Measurements from ENCODE around the gene OR6P1. TPM values are rescaled to one million over a fixed set of nuclear protein-coding genes. Genes with fewer than 3 reads are reported as not detected.

OR6P1 gene
- total RNA-seq, 1 experiment from 2014 or later: not detected

DNA sequence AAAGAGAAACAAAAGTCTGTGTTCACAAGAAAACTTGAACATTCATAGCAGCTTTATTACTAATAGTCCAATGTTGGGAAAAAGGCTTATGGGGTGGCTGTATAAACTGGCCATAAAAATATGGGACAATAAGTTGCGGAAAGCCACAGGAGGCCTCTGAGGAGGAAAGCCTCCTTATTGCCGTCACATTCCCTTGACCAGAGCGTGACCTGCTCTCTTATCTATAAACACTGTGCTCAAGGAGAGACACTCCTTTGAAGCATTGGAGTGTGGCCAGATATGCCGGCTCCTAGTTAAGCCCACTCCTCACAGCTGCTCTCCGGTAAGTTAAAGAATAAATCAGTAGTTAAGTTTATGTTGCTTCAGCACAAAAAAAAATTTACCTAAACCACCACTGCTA, 35.9 kb downstream of the OR6P1 start:
- no peak overlapping the region for H3K23ac ChIP-seq (ENCODE audit: insufficient read length, low read depth, low read length)
- TF ChIP-seq, protein P1, sequence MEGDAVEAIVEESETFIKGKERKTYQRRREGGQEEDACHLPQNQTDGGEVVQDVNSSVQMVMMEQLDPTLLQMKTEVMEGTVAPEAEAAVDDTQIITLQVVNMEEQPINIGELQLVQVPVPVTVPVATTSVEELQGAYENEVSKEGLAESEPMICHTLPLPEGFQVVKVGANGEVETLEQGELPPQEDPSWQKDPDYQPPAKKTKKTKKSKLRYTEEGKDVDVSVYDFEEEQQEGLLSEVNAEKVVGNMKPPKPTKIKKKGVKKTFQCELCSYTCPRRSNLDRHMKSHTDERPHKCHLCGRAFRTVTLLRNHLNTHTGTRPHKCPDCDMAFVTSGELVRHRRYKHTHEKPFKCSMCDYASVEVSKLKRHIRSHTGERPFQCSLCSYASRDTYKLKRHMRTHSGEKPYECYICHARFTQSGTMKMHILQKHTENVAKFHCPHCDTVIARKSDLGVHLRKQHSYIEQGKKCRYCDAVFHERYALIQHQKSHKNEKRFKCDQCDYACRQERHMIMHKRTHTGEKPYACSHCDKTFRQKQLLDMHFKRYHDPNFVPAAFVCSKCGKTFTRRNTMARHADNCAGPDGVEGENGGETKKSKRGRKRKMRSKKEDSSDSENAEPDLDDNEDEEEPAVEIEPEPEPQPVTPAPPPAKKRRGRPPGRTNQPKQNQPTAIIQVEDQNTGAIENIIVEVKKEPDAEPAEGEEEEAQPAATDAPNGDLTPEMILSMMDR (conservative IDR thresholded peaks at IDR 0.05): no peak
- no peaks in the 10 kb centered on the region for H3K79me2 ChIP-seq (ENCODE audit: insufficient read depth, low read length)
- no peak overlapping the region for H4K91ac ChIP-seq (ENCODE audit: insufficient read length, low read depth, low read length)
- H2BK120ac ChIP-seq (ENCODE audit: low read depth, low read length, poor library complexity, severe bottlenecking): no peak overlapping the region
- no peak overlapping the region for H3K4me3 Mint-ChIP-seq
- H3K56ac ChIP-seq (ENCODE audit: insufficient read length, low read depth, low read length): no peak overlapping the region
- no peak overlapping the region for H2BK12ac ChIP-seq (ENCODE audit: insufficient read length, low read depth, low read length)
- no peak for DNase-seq
- H3K4me1 ChIP-seq (ENCODE audit: insufficient read depth, low read length): no peaks in the 10 kb centered on the region
- H4K8ac ChIP-seq (replicated peaks; ENCODE audit: insufficient read length, low read depth, low read length): no peak overlapping the region
- H2BK5ac ChIP-seq (ENCODE audit: insufficient read length, low read length): no peak overlapping the region
- H3K14ac ChIP-seq (ENCODE audit: insufficient read depth, low read length): no peak overlapping the region
- H3K4me2 ChIP-seq (ENCODE audit: insufficient read depth, insufficient read length, low read length): no peak overlapping the region
- no peaks in the 10 kb centered on the region for H3K27me3 ChIP-seq (ENCODE audit: insufficient read depth, low read length)
- H3K79me1 ChIP-seq (ENCODE audit: insufficient read depth, low read depth, low read length, poor library complexity, severe bottlenecking): no peaks in the 10 kb centered on the region
- H3K27ac Mint-ChIP-seq: no peak overlapping the region
- H4K20me1 ChIP-seq (ENCODE audit: control insufficient read depth, insufficient read depth, insufficient read length): no peaks in the 10 kb centered on the region
- no peak overlapping the region for H2AFZ ChIP-seq (ENCODE audit: low read length)
- no peak overlapping the region for H3T11ph ChIP-seq (ENCODE audit: low read length)
- no peak overlapping the region for H3K27ac ChIP-seq (ENCODE audit: insufficient read length, low read depth, low read length)
- H3K23me2 ChIP-seq (ENCODE audit: insufficient read length, low read depth, low read length, poor library complexity, severe bottlenecking): no peaks in the 10 kb centered on the region
- no peak overlapping the region for H4K5ac ChIP-seq (ENCODE audit: insufficient read length, low read depth, low read length)
- no peak overlapping the region for H3K18ac ChIP-seq (ENCODE audit: insufficient read length, low read depth, low read length)
- no peak overlapping the region for H2AK5ac ChIP-seq (ENCODE audit: insufficient read length, low read length)
- no peaks in the 10 kb centered on the region for H3K4me1 Mint-ChIP-seq
- no peak overlapping the region for H2BK20ac ChIP-seq (ENCODE audit: low read depth, low read length, poor library complexity, severe bottlenecking)
- no CpG with 5 or more reads among the region's 5 CpGs for WGBS (ENCODE audit: extremely low coverage, insufficient read length, low lambda C conversion rate)
- no peak overlapping the region for H3K9ac ChIP-seq (ENCODE audit: extremely low read depth, insufficient read length, low read length)
- no peaks in the 10 kb centered on the region for H3K9me3 ChIP-seq (ENCODE audit: control insufficient read depth, low read depth, low read length)
- H3K27me3 Mint-ChIP-seq (ENCODE audit: low read depth): no peaks in the 10 kb centered on the region
- H3K36me3 Mint-ChIP-seq (ENCODE audit: insufficient read depth in 1 of 3, low read depth in 3 of 3): no peaks in the 10 kb centered on the region
- no peak overlapping the region for H3K4ac ChIP-seq (ENCODE audit: low read depth, low read length)
- H3K9me3 Mint-ChIP-seq: no peaks in the 10 kb centered on the region
- no peak overlapping the region for H2BK15ac ChIP-seq (ENCODE audit: low read depth, low read length)
